ENCODE results near the gene ACSBG1.
"Not testable (repeated sequence)": the region's sequence is repeated elsewhere in the genome, so short reads cannot be mapped to it uniquely, and the experiment has no call there.

GRCh38 chr15:78151075-78151474 lies 83.3 kb downstream of the ACSBG1 start:
- TF ChIP-seq POLR2A, CTCF, EP300 (IDR thresholded peaks at IDR 0.05): not testable (repeated sequence)

All from ovary (tissue), 3 donors.